Thoracic aorta (tissue), 2 donors: ENCODE measurements around the gene CMIP. TPM values are rescaled to one million over a fixed set of nuclear protein-coding genes. Genes with fewer than 3 reads are reported as not detected.

ENCODE experiments used
- ATAC-seq: fragments of 150-250 bp; one replicate; pipeline ENCODE4 v1.8.0; 2017; ENCODE audit warnings: low read depth; ENCODE audit not compliant: insufficient number of reproducible peaks, low FRiP score
- DNase-seq: peaks from one replicate; pipeline ENCODE4 v3.0.0-alpha.2; 2020; ENCODE audit warnings: low spot score
- H3K27ac ChIP-seq, 2 donors: fragments of 200-600 bp; sonication (generic); 1 replicate in 1 of 2; 2 replicates in 1 of 2; pipeline ENCODE4 v1.5.1; 2016; ENCODE audit warnings: mild to moderate bottlenecking in 2 of 2, moderate library complexity in 2 of 2
- H3K27me3 ChIP-seq: fragments of 200-600 bp; sonication (generic); replicated peaks from 2 replicates; pipeline ENCODE4 v1.6.0; 2016; ENCODE audit warnings: mild to moderate bottlenecking; ENCODE audit not compliant: insufficient read depth
- H3K36me3 ChIP-seq: fragments of 200-600 bp; sonication (generic); one replicate; pipeline ENCODE4 v1.5.1; 2016
- H3K4me1 ChIP-seq, 2 donors: fragments of 200-600 bp; sonication (generic); 1 replicate in 1 of 2; 2 replicates in 1 of 2; pipeline versions ENCODE4 v1.5.1 to v1.6.0; 2016; ENCODE audit warnings: low read depth in 2 of 2, mild to moderate bottlenecking in 1 of 2; ENCODE audit not compliant: control insufficient read depth in 1 of 2
- H3K4me3 ChIP-seq: fragments of 200-600 bp; sonication (generic); 2 replicates; pipeline ENCODE4 v1.5.1; 2016; ENCODE audit warnings: mild to moderate bottlenecking
- H3K9me3 ChIP-seq: fragments of 200-600 bp; sonication (generic); 2 replicates; pipeline ENCODE4 v1.5.1; 2016
- CTCF ChIP-seq: fragments of 200-600 bp; sonication (generic); IDR thresholded peaks from one replicate; pipeline ENCODE4 v1.5.1; 2019; ENCODE audit warnings: antibody characterized with exemption
- total RNA-seq, 2 donors: library from RNA; depleted of rRNA; stranded (reverse); fragments of >200 nt; gene quantifications; one replicate each; pipeline versions ENCODE4 v1.1.0 to v1.2.3, GENCODE V29; 2016

CMIP gene
- total RNA-seq, 2 donors from 2014 or later: 20.8 to 46.8 TPM

- Histone ChIP-seq H3K27me3 (no peaks in the 10 kb centered on the region), H3K9me3 (no peaks in the 10 kb centered on the region), H3K27ac (no peak overlapping the region), H3K36me3 (no peaks in the 10 kb centered on the region), H3K4me1 (peaks cover 16 to 34% of the 10 kb centered on the region in 2 donors), H3K4me3 (no peak overlapping the region)
- no peak for DNase-seq
- no peak for TF ChIP-seq CTCF
- no peak for ATAC-seq
Observed at GRCh38 chr16:81610936-81611335, 166.3 kb downstream of the CMIP start.

GRCh38 chr16:81611721-81612120 is 167.1 kb downstream of the CMIP start:
- H3K36me3 ChIP-seq: no peaks in the 10 kb centered on the region
- TF ChIP-seq CTCF: no peak
- H3K4me1 ChIP-seq: peaks cover 19 to 38% of the 10 kb centered on the region in 2 donors
- ATAC-seq (no peak), DNase-seq (no peak)
- no peak overlapping the region for H3K4me3 ChIP-seq
- peak overlapping the region in 1 of 2 donors; percentile 25 for H3K27ac ChIP-seq
- no peaks in the 10 kb centered on the region for H3K27me3 ChIP-seq
- no peaks in the 10 kb centered on the region for H3K9me3 ChIP-seq

- H3K4me3 ChIP-seq: peak overlapping the region; percentile 25
- no peaks in the 10 kb centered on the region for H3K27me3 ChIP-seq
- ATAC-seq (no peak), DNase-seq (no peak)
- H3K36me3 ChIP-seq: no peaks in the 10 kb centered on the region
- peaks cover 21 to 45% of the 10 kb centered on the region in 2 donors for H3K4me1 ChIP-seq
- H3K27ac ChIP-seq: no peak overlapping the region
- TF ChIP-seq CTCF: no peak
- H3K9me3 ChIP-seq: no peaks in the 10 kb centered on the region
Observed at GRCh38 chr16:81612351-81613163, 167.9 kb downstream of the CMIP start.

- TF ChIP-seq CTCF: no peak
- DNase-seq (no peak), ATAC-seq (no peak)
- Histone ChIP-seq H3K36me3 (no peaks in the 10 kb centered on the region), H3K9me3 (no peaks in the 10 kb centered on the region), H3K4me1 (peaks cover 21 to 45% of the 10 kb centered on the region in 2 donors), H3K27me3 (no peaks in the 10 kb centered on the region), H3K4me3 (no peak overlapping the region), H3K27ac (no peak overlapping the region)
Observed at GRCh38 chr16:81614171-81614570, 169.6 kb downstream of the CMIP start.

- Histone ChIP-seq H3K9me3 (no peaks in the 10 kb centered on the region), H3K36me3 (no peaks in the 10 kb centered on the region), H3K27me3 (no peaks in the 10 kb centered on the region), H3K27ac (no peak overlapping the region), H3K4me1 (peaks cover 17 to 40% of the 10 kb centered on the region in 2 donors), H3K4me3 (no peak overlapping the region)
- ATAC-seq: no peak
- TF ChIP-seq CTCF: no peak
- DNase-seq: no peak
Observed at GRCh38 chr16:81614654-81615359, 170.2 kb downstream of the CMIP start.
